ENCODE measurements around the gene LPAR2.
"Not testable (repeated sequence)": the region's sequence is repeated elsewhere in the genome, so short reads cannot be mapped to it uniquely, and the experiment has no call there.

LPAR2 gene

DNA sequence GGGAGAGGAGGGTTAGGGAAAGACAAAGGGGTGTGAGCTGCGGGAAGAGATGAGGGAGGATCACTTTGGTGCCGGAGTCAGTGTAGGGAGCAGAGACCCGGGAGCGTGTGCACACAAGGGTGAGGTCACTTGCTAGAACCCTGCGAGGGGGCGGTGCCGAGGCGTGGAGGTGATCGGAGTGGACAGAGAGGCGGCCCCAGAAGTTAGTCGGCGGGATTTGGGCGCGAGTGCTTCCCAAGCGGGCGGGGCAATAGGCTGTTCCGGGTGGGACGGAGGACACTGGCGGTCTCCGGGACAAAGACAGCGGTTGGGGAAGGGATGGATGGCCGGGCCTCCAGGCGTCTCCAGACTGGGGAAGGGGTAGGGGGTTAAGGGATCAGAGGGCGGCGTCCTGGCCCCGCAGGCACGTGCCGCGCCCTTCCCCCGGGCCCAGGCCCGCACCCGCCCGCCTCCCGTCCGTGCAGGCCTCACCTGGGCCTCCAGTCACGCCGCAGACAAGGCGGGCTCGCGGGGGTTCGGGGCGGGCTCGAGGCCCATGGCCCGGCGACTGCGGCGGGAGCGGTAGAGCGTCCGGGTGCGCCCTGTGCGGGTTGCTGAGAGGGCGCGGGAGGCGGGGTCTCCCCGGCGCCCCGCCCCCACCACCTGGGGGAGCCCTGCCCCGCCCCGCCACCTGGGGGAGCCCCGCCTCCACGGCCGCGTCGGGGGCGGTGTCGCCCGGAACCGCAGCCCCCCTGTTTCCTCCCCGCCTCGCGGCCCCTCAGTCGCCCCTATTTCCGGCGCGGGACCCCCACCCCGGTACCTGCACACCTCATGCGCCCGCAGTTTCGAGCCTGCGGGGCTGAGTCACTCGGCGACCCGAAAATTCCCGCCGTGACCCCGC is at the start of gene LPAR2:
TSS of gene LPAR2 (minus strand) at position 600 of the 880 bp plus-strand sequence. CDS start 945 bp downstream, outside the sequence.
- Histone ChIP-seq H3K4me1 (ENCODE audit: insufficient read depth, low read length) (no peaks in the 10 kb centered on the region), H3K27me3 (ENCODE audit: control insufficient read depth in 1 of 2, insufficient read depth in 2 of 2, low read length in 2 of 2) (peaks cover 6 to 25% of the 10 kb centered on the region in 2 donors), H3K9me3 (ENCODE audit: low read length) (no peaks in the 10 kb centered on the region), H3K27ac (ENCODE audit: low read depth, low read length) (no peak within 1 kb of the TSS), H3K9ac (ENCODE audit: low read length) (no peak within 1 kb of the TSS), H3K36me3 (ENCODE audit: insufficient read depth, low read length) (no peaks in the 10 kb centered on the region), H3K4me3 (ENCODE audit: low read depth in 1 of 2, low read length in 2 of 2) (peak within 1 kb of the TSS in 1 of 2 donors; percentile 27)

DNA sequence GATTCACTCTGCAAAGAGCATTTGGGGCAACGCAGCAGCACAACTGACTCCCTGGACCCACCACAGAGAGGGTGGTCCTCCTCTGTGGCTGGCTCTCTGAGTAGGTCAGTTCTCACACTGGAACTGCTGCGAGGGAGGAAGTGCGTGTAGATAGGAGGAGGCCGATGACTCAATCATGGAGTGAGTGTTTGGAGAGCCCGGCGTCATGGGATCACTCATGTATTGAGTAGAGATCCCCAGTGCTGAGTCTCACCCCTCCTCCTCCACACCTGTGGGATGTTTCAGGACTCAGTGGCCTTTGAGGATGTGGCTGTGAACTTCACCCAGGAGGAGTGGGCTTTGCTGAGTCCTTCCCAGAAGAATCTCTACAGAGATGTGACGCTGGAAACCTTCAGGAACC is 49.6 kb upstream of the LPAR2 start:
- Histone ChIP-seq H3K27me3 (ENCODE audit: control insufficient read depth in 1 of 2, insufficient read depth in 2 of 2, low read length in 2 of 2) (no peaks in the 10 kb centered on the region), H3K9me3 (ENCODE audit: low read length) (no peaks in the 10 kb centered on the region), H3K36me3 (ENCODE audit: insufficient read depth, low read length) (peaks cover 17% of the 10 kb centered on the region), H3K4me1 (ENCODE audit: insufficient read depth, low read length) (no peaks in the 10 kb centered on the region), H3K9ac (ENCODE audit: low read length) (no peak overlapping the region), H3K4me3 (ENCODE audit: low read depth in 1 of 2, low read length in 2 of 2) (no peak overlapping the region), H3K27ac (ENCODE audit: low read depth, low read length) (no peak overlapping the region)

DNA sequence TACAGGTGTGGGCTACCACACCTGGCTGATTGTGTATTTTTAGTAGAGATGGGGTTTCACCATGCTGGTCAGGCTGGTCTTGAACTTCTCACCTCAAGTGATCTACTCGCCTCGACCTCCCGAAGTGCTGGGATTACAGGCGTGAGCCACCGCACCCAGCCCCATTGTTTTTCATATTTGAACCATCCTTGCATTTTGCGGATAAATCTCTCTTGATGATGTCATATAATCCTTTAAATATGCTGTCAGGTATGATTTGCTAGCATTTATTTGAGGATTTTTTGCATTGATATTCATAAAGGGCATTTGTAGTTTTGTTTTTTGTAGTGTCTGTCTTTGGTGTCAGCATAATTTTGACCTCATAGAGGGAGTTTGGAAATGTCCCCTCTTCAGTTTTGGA is 46.3 kb upstream of the LPAR2 start:
- Histone ChIP-seq H3K27ac (ENCODE audit: low read depth, low read length) (no peak overlapping the region), H3K36me3 (ENCODE audit: insufficient read depth, low read length) (peaks cover 12% of the 10 kb centered on the region), H3K4me1 (ENCODE audit: insufficient read depth, low read length) (peaks cover 8% of the 10 kb centered on the region), H3K27me3 (ENCODE audit: control insufficient read depth in 1 of 2, insufficient read depth in 2 of 2, low read length in 2 of 2) (no peaks in the 10 kb centered on the region), H3K4me3 (ENCODE audit: low read depth in 1 of 2, low read length in 2 of 2) (no peak overlapping the region), H3K9me3 (ENCODE audit: low read length) (no peaks in the 10 kb centered on the region), H3K9ac (ENCODE audit: low read length) (no peak overlapping the region)

DNA sequence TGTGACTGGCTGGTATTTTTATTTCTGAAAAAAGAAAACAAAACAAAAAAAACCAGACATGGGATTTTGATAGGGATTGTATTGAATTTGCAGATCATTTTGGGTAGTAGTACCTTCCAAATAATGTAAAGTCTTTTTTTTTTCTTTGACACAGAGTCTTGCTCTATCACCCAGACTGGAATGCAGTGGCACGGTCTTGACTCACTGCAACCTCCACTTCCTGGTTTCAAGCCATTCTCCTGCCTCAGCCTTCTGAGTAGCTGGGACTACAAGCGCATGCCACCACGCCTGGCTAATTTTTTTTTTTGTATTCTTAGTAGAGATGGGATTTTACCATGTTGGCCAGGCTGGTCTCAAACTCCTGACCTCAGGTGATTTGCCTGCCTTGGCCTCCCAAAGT is 44.8 kb upstream of the LPAR2 start:
- Histone ChIP-seq H3K9me3 (ENCODE audit: low read length) (no peaks in the 10 kb centered on the region), H3K36me3 (ENCODE audit: insufficient read depth, low read length) (peaks cover 6% of the 10 kb centered on the region), H3K27ac (ENCODE audit: low read depth, low read length) (no peak overlapping the region)

DNA sequence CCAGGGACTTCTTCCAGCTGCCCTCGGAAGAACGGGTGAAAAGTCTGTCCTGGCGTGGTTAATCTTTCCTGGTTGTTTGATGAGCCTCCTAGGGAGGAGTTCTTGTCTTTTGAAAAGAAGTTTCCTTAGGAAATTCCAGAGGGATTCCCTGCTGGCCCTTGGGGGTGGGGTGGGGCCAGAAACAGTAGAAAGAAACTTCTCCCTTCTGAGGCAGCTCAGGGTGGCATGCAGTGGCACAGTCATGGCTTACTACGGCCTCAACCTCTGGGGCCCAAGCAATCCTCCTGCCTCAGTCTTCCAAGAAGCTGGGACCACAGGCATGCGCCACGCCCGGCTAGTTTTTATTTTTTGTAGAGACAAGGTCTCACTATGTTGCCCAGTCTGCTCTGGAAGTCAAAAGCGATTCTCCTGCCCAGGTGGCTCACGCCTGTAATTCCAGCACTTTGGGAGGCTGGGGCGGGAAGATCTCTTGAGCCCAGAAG is 42.1 kb upstream of the LPAR2 start:
- H3K27ac ChIP-seq (ENCODE audit: low read depth, low read length): no peak overlapping the region
- peaks cover 6% of the 10 kb centered on the region for H3K36me3 ChIP-seq (ENCODE audit: insufficient read depth, low read length)
- H3K4me3 ChIP-seq (ENCODE audit: low read depth in 1 of 2, low read length in 2 of 2): no peak overlapping the region
- no peaks in the 10 kb centered on the region for H3K27me3 ChIP-seq (ENCODE audit: control insufficient read depth in 1 of 2, insufficient read depth in 2 of 2, low read length in 2 of 2)
- peaks cover 13% of the 10 kb centered on the region for H3K4me1 ChIP-seq (ENCODE audit: insufficient read depth, low read length)
- H3K9ac ChIP-seq (ENCODE audit: low read length): no peak overlapping the region
- H3K9me3 ChIP-seq (ENCODE audit: low read length): no peaks in the 10 kb centered on the region

More for the DNA sequence above, 44.8 kb upstream of the LPAR2 start:
- H3K9ac ChIP-seq (ENCODE audit: low read length): no peak overlapping the region
- H3K4me3 ChIP-seq (ENCODE audit: low read depth in 1 of 2, low read length in 2 of 2): no peak overlapping the region
- H3K27me3 ChIP-seq (ENCODE audit: control insufficient read depth in 1 of 2, insufficient read depth in 2 of 2, low read length in 2 of 2): no peaks in the 10 kb centered on the region
- peaks cover 13% of the 10 kb centered on the region for H3K4me1 ChIP-seq (ENCODE audit: insufficient read depth, low read length)

DNA sequence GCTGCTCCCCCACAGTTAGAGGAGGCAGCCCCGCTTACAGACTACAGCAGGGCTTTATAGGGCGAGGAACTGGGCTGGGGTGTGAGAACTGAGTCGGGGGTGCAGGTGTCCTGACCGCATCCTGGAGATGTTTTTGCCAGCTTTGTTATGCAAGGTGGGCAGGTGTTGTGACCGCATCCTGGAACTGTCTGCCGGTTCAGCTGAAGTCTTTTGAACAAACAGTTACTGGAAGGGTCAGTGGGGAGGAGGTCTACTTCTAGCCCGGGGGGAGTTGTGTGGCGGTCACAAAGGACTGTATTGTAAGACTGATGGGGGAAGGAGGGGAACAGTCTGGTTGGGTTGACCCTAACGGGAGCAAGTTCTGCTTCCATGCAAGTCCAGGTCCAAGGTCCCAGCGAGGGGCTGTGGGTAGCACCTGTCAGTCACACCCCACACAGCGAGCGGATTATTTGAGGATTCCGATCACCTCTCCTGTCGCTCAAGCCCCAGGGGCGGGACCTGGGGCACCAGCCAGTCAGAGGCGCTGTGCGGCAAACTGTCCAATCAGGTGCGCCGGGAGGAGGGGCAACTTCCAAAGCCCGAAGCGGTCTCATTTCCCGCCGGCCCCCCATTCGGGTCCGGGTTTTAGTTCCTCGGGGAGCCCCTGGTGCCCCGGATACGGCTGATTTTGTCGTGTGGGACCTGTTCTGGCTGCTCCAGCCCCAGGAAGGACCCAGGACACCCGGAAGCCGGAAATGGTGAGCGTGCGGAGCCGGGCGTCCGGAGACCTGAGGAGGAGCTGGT is 40.4 kb upstream of the LPAR2 start, which contains the start of gene ZNF101:
TSS of gene ZNF101 (plus strand) at position 610 of the 783 bp plus-strand sequence. CDS start at position 735, 125 bp downstream.
- H3K27ac ChIP-seq (ENCODE audit: low read depth, low read length): peak within 1 kb of the TSS; percentile 90
- peak within 1 kb of the TSS; percentile 78 to 84 for H3K4me3 ChIP-seq (ENCODE audit: low read depth in 1 of 2, low read length in 2 of 2)
- H3K9me3 ChIP-seq (ENCODE audit: low read length): no peaks in the 10 kb centered on the region
- peak within 1 kb of the TSS; percentile 57 for H3K9ac ChIP-seq (ENCODE audit: low read length)
- no peaks in the 10 kb centered on the region for H3K27me3 ChIP-seq (ENCODE audit: control insufficient read depth in 1 of 2, insufficient read depth in 2 of 2, low read length in 2 of 2)
- H3K4me1 ChIP-seq (ENCODE audit: insufficient read depth, low read length): peaks cover 13% of the 10 kb centered on the region
- peaks cover 6% of the 10 kb centered on the region for H3K36me3 ChIP-seq (ENCODE audit: insufficient read depth, low read length)

DNA sequence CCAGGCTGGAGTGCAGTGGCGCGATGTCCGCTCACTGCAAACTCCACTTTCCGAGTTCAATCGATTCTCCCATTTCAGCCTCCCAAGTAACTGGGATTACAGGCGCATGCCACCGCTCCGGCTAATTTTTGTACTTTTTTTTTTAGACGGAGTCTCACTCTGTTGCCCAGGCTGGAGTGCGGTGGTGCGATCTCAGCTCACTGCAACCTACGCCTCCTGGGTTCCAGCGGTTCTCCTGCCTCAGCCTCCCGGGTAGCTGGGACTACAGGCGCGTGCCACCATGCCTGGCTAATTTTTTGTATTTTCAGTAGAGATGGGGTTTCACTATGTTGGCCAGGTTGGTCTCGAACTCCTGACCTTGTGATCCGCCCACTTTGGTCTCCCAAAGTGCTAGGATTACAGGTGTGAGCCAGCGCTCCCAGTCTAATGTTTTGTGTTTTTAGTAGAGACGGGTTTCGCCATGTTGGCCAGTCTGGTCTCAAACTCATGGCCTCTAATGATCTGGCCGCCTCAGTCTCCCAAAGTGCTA is 37.5 kb upstream of the LPAR2 start:
- H3K9me3 ChIP-seq (ENCODE audit: low read length); H3K9ac ChIP-seq (ENCODE audit: low read length); H3K36me3 ChIP-seq (ENCODE audit: insufficient read depth, low read length); H3K27me3 ChIP-seq (ENCODE audit: control insufficient read depth in 1 of 2, insufficient read depth in 2 of 2, low read length in 2 of 2); H3K4me3 ChIP-seq (ENCODE audit: low read depth in 1 of 2, low read length in 2 of 2); H3K27ac ChIP-seq (ENCODE audit: low read depth, low read length): not testable (repeated sequence)
- peaks cover 29% of the 10 kb centered on the region for H3K4me1 ChIP-seq (ENCODE audit: insufficient read depth, low read length)

DNA sequence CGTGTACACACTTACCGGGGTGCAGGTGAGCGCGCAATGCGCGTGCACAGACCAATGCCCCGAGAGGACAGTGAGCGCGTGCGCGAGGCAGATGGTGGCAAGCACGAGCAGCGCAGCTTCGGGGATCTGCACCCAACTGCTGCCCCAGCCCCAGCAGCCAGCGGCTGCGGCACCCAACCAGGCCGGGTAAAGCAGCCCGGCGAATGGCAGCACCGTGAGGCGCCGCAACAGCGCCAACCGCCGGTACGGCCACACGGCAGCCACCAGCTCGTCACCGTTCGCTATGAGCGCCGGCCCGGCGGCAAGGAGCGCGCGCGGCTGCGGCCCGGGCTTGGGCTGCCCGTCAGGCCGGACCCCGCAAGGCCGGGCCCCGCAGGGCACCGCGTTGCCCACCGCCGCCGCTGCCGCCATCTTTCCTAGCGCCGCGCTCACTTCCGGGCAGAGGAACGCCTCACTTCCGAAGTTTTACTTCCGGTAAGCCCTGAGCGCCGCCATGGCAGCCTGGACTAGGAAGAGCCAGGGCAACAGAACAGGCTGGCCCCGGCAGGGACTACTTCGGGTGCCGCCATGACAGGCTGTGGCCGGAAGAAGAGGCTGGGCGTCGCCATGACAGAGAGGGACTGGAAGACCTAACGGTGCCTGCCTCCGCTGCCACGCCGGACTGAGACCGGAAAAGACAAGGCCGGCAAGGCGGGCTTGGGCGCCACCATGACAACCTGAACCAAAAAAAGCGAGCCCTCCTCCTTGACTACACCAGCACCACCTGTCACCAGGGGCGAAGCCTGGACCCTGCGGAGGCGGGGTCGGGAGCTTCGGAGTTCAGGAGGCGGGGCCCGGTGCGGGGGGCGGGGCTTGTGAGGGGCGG is 35.5 kb upstream of the LPAR2 start, which contains the start of gene ATP13A1:
TSS of gene ATP13A1 (minus strand) at position 421 of the 865 bp plus-strand sequence. CDS start at position 411, 10 bp downstream.
- Histone ChIP-seq H3K36me3 (ENCODE audit: insufficient read depth, low read length) (peaks cover 3% of the 10 kb centered on the region), H3K9ac (ENCODE audit: low read length) (peak within 1 kb of the TSS; percentile 80), H3K27ac (ENCODE audit: low read depth, low read length) (peak within 1 kb of the TSS; percentile 78), H3K4me3 (ENCODE audit: low read depth in 1 of 2, low read length in 2 of 2) (peak within 1 kb of the TSS; percentile 76 to 99), H3K9me3 (ENCODE audit: low read length) (no peaks in the 10 kb centered on the region), H3K4me1 (ENCODE audit: insufficient read depth, low read length) (peaks cover 21% of the 10 kb centered on the region), H3K27me3 (ENCODE audit: control insufficient read depth in 1 of 2, insufficient read depth in 2 of 2, low read length in 2 of 2) (no peaks in the 10 kb centered on the region)

DNA sequence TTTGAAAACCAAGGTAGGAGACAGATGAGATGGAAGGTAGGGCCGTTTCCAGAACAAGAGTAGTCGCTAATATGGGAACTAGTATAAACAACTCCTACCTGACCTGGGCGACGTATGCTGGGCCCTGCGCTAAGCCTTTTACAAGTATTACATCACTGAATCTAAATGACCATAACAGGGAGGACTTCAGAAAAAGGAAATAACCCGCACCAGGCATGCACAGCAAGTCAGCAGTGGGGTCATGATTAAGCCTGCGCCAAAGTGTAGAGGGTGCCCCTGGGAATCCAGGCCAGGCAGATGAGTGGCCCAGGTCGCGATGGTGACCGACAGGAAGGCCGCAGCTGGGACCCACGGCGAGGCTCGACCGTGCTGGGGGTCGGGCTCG is 34.8 kb upstream of the LPAR2 start:
- Histone ChIP-seq H3K9me3 (ENCODE audit: low read length) (no peaks in the 10 kb centered on the region), H3K9ac (ENCODE audit: low read length) (peak overlapping the region; percentile 80), H3K27ac (ENCODE audit: low read depth, low read length) (peak overlapping the region; percentile 60), H3K27me3 (ENCODE audit: control insufficient read depth in 1 of 2, insufficient read depth in 2 of 2, low read length in 2 of 2) (no peaks in the 10 kb centered on the region), H3K36me3 (ENCODE audit: insufficient read depth, low read length) (peaks cover 9% of the 10 kb centered on the region), H3K4me1 (ENCODE audit: insufficient read depth, low read length) (peaks cover 15% of the 10 kb centered on the region), H3K4me3 (ENCODE audit: low read depth in 1 of 2, low read length in 2 of 2) (peak overlapping the region; percentile 76 to 99)

DNA sequence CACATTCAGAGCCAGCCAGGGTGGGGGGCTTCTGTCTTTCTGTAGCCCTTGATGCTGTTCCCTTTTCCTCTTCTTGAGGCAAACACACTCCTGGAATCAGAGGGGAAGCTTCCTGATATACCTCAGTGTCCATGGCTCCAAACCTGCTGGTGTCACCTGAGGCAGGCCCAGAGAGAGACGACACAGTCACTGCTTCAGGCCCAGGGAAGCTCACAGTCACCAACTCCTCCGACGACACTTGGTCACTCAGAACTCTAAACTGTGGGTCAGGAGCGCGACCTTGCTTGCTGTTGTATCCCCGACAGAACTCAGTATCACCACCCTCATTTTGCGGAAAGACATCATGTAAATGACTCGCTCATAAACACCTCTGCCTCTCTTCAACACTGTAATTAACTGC is 34.3 kb upstream of the LPAR2 start:
- H3K9me3 ChIP-seq (ENCODE audit: low read length): no peaks in the 10 kb centered on the region
- H3K27ac ChIP-seq (ENCODE audit: low read depth, low read length): no peak overlapping the region

More for the DNA sequence above, 34.3 kb upstream of the LPAR2 start:
- peaks cover 12% of the 10 kb centered on the region for H3K36me3 ChIP-seq (ENCODE audit: insufficient read depth, low read length)
- no peaks in the 10 kb centered on the region for H3K27me3 ChIP-seq (ENCODE audit: control insufficient read depth in 1 of 2, insufficient read depth in 2 of 2, low read length in 2 of 2)
- peak overlapping the region; percentile 80 for H3K9ac ChIP-seq (ENCODE audit: low read length)
- peaks cover 15% of the 10 kb centered on the region for H3K4me1 ChIP-seq (ENCODE audit: insufficient read depth, low read length)
- peak overlapping the region in 1 of 2 donors; percentile 99 for H3K4me3 ChIP-seq (ENCODE audit: low read depth in 1 of 2, low read length in 2 of 2)

All from muscle layer of colon (tissue), 2 donors.